Spleen (tissue), 7 donors: ENCODE data around the gene MAGEA11.

Experiments
- CTCF ChIP-seq, 11 experiments: fragments of 200-600 bp in 7 of 11; fragments of 450-650 bp in 4 of 11; sonication (generic) in 4 of 11; IDR thresholded peaks in 8 of 11; conservative IDR thresholded peaks in 3 of 11; 1 replicate in 7 of 11; 2 replicates in 4 of 11; pipeline versions ENCODE4 v1.4.0 to v1.8.0; 2016 to 2021; ENCODE audit warnings: antibody characterized with exemption in 11 of 11, inconsistent platforms in 4 of 11, mild to moderate bottlenecking in 1 of 11
- POLR2A ChIP-seq, 3 donors: fragments of 450-650 bp; IDR thresholded peaks; one replicate each; pipeline ENCODE4 v1.5.1; 2017; ENCODE audit warnings: antibody characterized with exemption in 3 of 3, mild to moderate bottlenecking in 1 of 3
- POLR2AphosphoS5 ChIP-seq, 3 donors: sonication (generic); formaldehyde crosslinking; IDR thresholded peaks; one replicate each; pipeline ENCODE4 v1.5.1; 2017; ENCODE audit warnings: antibody characterized with exemption in 3 of 3
- donor health status: DM: no; HTN: no; CAD: no; lungs with moderate emphysema.
- donor health status: DM: no; HTN: no; CAD: no.
- donor health status: DM: no; HTN: no; CAD: no.

GRCh38 chrX:149718757-149719156 is 6.9 kb downstream of the MAGEA11 start:
- TF ChIP-seq POLR2AphosphoS5 (IDR thresholded peaks at IDR 0.05) = no peak
- TF ChIP-seq CTCF (IDR thresholded peaks at IDR 0.05 in 8 of 11, conservative IDR thresholded peaks at IDR 0.05 in 3 of 11) = no peak
- no peak for TF ChIP-seq POLR2A (IDR thresholded peaks at IDR 0.05)
